Activated CD4-positive, alpha-beta T cell treated with anti-CD3 and anti-CD28 coated beads for 4 hours (primary cell): Measurements from ENCODE around the gene CNTNAP2.
"Not testable (repeated sequence)": the region's sequence is repeated elsewhere in the genome, so short reads cannot be mapped to it uniquely, and the experiment has no call there.

Experiments
- DNase-seq, 2 donors: peaks; one replicate each; pipeline ENCODE4 v3.0.0-alpha.2; 2020

CNTNAP2 gene

DNA sequence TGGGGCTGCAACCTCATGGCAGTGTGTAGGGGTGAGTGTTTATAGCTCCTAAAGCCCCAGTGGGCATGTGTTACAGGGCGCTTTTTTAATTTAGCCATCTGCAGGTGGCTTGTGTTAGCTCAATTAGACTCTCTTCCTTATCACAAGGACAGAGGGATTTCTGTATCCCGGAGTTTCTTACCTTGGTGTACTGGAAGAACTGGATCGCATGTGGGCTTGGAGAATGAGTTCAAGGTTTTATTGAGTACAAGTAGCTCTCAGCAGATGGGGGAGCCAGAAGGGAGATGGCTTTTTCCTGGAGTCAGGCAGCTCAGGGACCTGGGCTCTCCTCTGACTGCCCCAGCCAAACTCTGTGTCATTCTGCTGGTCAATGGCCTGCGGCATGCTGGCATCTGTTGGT, 2320.4 kb downstream of the CNTNAP2 start:
- DNase-seq, result no peak

- no peak for DNase-seq
These were observed 2325.6 kb downstream of the CNTNAP2 start for GRCh38 chr7:148442141-148442655.

DNA sequence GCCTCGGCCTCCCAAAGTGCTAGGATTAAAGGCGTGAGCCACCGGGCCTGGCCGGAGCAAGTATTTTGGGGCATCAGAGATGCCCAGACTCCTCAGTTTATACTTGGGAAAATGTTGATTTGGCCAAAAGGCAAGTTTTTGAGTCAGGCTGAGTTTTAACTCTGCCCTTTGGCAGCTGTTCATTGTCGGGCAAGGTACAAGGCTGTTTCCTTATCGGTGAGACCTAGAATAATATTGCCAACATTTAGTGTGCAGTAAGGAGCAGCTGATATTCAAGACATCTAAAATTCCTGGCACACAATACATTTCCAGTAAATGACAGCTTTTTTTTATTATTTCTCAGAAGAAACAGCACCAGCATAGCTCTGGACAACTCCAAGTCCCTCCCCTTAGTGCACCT, 2326.3 kb downstream of the CNTNAP2 start:
- no peak for DNase-seq

DNA sequence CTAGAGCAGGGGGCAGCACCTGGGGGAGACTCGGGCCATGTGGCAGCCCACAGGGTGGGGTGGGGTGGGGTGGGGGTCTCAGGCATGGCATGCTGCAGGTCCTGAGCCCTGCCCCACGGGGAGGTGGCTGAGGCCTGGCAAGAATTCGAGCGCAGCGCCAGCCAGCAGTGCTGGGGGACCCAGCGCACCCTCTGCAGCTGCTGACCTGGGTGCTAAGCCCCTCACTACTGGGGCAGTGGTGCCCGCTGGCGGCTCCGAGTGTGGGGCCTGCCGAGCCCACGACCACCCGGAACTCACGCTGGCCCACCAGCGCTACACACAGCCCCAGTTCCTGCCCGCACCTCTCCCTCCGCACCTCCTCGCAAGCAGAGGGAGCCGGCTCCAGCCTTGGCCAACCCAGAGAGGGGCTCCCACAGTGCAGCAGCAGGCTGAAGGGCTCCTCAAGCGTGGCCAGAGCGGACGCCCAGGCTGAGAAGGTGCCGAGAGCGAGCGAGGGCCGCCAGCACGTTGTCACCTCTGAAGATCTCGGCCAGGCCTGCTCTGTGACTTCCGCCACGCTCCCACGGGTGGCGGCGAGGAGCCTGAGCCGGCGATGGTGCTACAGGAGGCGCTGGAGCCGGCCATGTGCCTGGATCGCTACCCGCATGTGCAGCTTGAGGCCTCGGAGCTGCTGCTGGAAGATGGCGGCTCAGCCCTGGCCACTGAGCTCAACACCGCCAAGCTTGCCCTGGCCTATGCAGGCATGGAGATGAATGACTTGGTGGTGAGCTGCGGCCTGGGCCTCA, 2328.9 kb downstream of the CNTNAP2 start:
- no peak for DNase-seq

GRCh38 chr7:148447221-148447849, 2330.7 kb downstream of the CNTNAP2 start:
- DNase-seq, result no peak

- DNase-seq, result not testable (repeated sequence)
These were observed 2334.9 kb downstream of the CNTNAP2 start for GRCh38 chr7:148451526-148451925.

DNA sequence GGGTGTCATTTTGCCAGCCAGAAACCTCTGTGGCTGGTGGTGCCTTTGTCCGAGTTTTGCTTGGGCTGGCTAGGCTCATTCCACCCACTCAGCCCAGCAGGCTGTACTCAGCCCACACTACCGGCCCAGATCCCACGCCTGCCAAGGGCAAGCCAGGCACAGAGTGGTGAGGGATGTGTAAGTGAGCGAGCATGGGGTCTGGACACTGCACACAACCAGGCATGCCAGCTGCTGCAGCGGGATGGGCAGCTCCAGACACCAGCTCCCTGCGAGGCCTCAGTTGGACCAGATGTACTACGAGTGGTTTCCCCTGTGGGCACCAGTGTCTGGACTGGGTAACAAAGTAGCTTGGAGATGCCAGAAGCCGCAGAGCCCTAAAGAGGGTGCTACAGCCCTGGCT, 2339.8 kb downstream of the CNTNAP2 start:
- no peak for DNase-seq

DNA sequence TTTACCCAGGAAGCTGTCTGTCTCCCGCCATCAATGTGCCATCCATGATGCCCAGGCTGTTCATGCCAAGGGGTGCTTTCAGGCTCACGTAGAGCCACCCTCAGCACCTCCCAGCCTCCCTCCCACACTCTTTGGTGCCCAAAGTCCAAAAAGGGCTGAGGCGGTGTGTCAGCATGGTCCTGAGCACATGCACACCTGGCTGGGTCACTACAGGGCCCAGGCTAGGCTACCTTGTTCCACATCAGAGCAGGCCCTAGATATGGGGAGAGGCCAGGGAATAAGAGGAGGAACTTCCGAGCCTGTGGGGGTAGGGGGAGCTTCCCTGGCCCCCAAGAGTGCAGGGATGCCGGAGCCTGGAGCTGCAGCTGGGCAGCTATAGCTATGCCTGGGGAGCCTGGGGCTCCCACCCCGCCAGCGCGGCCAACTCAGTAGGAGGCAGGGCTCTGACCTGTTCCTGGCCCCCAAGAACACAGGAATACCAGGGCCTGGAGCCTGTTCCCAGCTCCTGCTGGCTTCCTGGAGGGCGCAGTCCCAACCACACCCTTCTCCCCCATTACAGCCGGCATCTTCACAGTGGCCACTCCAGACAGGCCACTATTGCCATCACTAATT, 2340.8 kb downstream of the CNTNAP2 start:
- DNase-seq, result no peak

DNA sequence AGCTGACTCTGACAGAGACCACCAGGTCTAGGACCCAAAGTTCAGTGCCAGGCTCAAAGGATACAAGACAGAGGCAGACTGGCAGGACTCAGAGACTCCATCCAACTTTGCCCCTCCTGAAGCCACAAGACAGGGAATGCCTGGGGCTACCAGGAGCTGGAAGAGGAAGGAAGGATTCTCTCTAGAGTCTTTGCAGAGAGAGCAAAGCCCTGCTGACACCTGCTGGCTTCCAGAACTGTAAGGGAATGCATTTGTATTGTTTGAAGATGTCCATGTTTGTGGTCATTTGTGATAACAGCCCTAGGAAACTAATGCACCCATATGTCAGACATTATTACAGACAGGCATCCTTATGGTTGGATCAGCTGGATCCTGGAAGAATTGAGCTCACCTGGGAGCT, 2341.7 kb downstream of the CNTNAP2 start:
- DNase-seq, result no peak

DNA sequence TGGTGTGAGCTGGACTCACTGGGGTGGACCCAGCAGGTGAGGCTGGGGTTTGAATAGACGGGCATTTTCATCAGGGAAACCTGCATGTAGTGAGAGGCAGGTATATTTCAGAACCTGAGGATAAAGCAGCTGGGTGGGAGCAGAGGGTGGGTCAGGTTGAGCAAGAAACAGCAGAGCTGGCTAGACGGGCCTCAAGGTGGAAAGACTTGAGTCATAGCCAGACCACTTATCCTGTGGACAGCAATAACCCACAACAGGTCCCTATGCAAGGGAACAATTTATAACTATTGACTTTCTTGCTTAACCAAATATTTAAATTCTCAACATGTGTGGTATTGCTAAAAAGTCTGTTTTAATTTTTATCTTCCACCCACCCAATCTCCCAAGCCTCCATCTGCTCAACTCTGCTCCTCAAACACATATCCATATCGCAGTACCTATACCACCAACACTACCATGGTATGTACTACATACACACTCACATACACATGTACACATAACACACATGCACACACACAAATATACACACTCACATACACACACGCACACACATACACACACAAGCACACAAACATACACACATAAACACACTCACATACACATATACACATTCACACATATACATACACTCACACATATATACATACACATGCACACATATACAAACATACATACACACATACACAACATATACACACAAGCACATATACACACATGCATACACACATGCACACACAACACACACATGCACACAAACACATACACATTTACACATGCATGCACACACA, 2345.0 kb downstream of the CNTNAP2 start:
- no peak for DNase-seq

GRCh38 chr7:148462774-148463173, 2346.2 kb downstream of the CNTNAP2 start:
- not testable (repeated sequence) for DNase-seq

DNA sequence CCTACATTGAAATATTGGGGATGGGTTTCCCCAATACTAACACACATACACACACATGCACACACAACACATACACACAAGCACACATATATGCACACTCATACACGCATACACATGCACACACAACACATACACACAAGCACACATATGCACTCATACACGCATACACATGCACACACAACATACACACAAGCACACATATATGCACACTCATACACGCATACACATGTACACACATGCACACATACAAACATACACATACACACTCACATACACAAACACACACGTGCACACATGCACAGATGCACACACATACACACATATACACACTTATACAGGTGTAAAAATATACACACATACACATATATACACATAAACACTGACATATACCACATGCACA, 2346.6 kb downstream of the CNTNAP2 start:
- no peak for DNase-seq

DNA sequence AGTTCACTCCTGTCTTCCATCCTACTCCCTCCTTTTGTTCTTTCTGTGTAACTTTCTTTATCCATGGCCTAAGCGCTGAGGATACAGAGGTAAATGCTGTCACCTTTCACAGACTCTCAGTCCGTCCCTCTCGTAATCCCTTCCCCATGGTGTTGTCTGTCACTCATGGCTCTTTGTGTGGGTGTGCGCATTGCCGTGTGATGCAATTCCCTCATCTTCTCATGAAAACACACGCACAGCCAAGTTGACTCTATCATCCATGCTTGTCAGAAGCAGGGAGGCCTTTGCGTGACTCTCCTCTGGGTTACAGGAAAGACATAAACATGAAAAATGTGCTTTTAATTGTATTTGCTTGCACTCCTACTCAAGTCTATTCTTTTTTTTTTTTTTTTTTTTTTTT, 2348.3 kb downstream of the CNTNAP2 start:
- DNase-seq, result no peak

GRCh38 chr7:148465441-148465840, 2348.8 kb downstream of the CNTNAP2 start:
- DNase-seq, result not testable (repeated sequence)

DNA sequence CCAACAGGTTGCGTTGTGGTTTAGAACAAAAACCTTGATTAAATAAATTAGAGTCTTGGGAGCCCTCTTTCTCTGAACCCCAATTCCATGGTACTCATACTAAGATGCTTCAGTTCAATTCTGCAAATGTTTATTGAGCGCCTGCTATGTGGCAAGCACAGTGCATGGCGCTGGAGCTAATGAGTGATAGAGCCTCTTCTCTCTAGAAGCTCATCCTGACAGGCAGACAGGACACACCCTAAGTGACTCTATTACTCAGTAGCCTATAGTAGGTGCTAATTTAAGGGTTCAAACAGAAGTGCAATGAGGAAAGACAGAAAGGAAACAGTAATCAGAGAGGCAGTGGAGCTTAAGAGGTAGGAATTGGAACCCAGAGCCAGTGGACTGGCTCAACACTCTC, 2349.5 kb downstream of the CNTNAP2 start:
- DNase-seq, result no peak

DNA sequence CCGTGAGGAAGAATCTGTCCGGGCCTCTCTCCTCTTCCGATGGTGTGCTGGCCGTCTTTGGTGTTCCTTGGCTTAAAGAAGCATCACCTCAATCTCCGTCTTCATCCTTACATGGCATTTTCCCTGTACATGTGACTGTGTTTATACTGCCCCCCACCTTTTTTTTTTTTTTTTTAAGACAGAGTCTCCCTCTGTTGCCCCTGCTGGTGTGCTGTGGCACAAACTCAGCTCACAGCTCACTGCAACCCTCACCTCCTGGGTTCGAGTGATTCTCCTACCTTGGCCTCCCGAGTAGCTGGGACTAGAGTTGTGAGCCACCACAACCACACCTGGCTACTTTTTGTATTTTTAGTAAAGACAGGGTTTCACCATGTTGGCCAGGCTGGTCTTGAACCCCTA, 2352.1 kb downstream of the CNTNAP2 start:
- DNase-seq, result no peak
